ENCODE data around the gene NT5C.

DNA sequence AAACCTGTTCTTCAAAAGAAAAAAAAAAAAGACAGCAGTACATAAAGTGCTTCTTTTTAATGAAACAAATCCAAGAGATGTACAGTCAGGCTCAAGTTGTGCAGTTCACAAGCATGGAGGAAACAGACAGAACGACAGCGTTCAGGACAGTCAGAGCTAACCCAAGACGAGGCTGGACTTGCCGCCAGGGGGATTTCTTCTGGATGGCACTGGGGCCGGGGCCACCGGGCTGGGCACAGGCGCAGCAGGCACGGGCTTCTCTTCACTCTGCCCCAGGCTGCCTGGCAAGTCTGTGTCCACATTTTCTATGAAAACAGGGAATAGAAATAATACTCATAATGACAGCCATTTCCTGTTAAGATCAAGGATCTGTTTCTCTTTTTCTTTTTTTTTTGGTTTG, 4.4 kb upstream of the NT5C start:
- TF ChIP-seq RAD21 (IDR thresholded peaks at IDR 0.05; ENCODE audit: low read depth), result no peak
- TF ChIP-seq ZNF274 (IDR thresholded peaks at IDR 0.05; ENCODE audit: low read depth, low read length), result no peak
- TF ChIP-seq, protein P1, sequence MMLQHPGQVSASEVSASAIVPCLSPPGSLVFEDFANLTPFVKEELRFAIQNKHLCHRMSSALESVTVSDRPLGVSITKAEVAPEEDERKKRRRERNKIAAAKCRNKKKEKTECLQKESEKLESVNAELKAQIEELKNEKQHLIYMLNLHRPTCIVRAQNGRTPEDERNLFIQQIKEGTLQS (IDR thresholded peaks at IDR 0.05), result no peak
- TF ChIP-seq, protein P2, sequence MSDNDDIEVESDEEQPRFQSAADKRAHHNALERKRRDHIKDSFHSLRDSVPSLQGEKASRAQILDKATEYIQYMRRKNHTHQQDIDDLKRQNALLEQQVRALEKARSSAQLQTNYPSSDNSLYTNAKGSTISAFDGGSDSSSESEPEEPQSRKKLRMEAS (IDR thresholded peaks at IDR 0.05), result no peak
- TF ChIP-seq CBX3 (IDR thresholded peaks at IDR 0.05; ENCODE audit: low read depth), result no peak
- no peak for TF ChIP-seq SIN3A (IDR thresholded peaks at IDR 0.05; ENCODE audit: low read depth)
- TF ChIP-seq, protein P3, sequence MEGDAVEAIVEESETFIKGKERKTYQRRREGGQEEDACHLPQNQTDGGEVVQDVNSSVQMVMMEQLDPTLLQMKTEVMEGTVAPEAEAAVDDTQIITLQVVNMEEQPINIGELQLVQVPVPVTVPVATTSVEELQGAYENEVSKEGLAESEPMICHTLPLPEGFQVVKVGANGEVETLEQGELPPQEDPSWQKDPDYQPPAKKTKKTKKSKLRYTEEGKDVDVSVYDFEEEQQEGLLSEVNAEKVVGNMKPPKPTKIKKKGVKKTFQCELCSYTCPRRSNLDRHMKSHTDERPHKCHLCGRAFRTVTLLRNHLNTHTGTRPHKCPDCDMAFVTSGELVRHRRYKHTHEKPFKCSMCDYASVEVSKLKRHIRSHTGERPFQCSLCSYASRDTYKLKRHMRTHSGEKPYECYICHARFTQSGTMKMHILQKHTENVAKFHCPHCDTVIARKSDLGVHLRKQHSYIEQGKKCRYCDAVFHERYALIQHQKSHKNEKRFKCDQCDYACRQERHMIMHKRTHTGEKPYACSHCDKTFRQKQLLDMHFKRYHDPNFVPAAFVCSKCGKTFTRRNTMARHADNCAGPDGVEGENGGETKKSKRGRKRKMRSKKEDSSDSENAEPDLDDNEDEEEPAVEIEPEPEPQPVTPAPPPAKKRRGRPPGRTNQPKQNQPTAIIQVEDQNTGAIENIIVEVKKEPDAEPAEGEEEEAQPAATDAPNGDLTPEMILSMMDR (IDR thresholded peaks at IDR 0.05 in 2 of 3, conservative IDR thresholded peaks at IDR 0.05 in 1 of 3; ENCODE audit: borderline replicate concordance in 1 of 3, insufficient read depth in 1 of 3, low read depth in 2 of 3, low read length in 2 of 3), result no peak
- no peak for TF ChIP-seq EZH2 (IDR thresholded peaks at IDR 0.05)
- TF ChIP-seq SP1 (IDR thresholded peaks at IDR 0.05; ENCODE audit: low read depth), result no peak

Measured in HCT116 (cell line).